Measurements from ENCODE around the gene SNAP29. TPM values are rescaled to one million over a fixed set of nuclear protein-coding genes. Genes with fewer than 3 reads are reported as not detected.
"Not testable (repeated sequence)": the region's sequence is repeated elsewhere in the genome, so short reads cannot be mapped to it uniquely, and the experiment has no call there.

SNAP29 gene
- total and polyA plus RNA-seq, 7 donors: 19.1 to 46.3 (median 27.6) TPM

- Histone ChIP-seq H3K4me3 (no peak overlapping the region), H3K27ac (no peak overlapping the region), H3K9me3 (no peaks in the 10 kb centered on the region), H3K36me3 (ENCODE audit: insufficient read depth in 1 of 2, low read depth in 1 of 2) (peaks cover 3 to 77% of the 10 kb centered on the region in 2 donors), H3K4me1 (no peaks in the 10 kb centered on the region), H3K27me3 (ENCODE audit: insufficient read depth in 3 of 3, low read length in 2 of 3) (no peaks in the 10 kb centered on the region)
- WGBS, 3 donors: 76 to 81% (median 81%) methylated on average over 5 of the region's 5 CpGs
- intact Hi-C loops (cut with DNase I): loop anchor here (5.0 to 10.0 kb wide), 3 partner anchors 70 to 187 kb away; partner anchors contain the start of gene LZTR1 (in 2 of the 2)
- ATAC-seq (no peak), DNase-seq (no peak)
- TF ChIP-seq CTCF (IDR thresholded peaks at IDR 0.05): no peak
Measured at GRCh38 chr22:20887375-20887774, 28.6 kb downstream of the SNAP29 start.

- H3K9me3 ChIP-seq: no peaks in the 10 kb centered on the region
- no peak for TF ChIP-seq CTCF (IDR thresholded peaks at IDR 0.05)
- H3K27me3 ChIP-seq (ENCODE audit: insufficient read depth in 3 of 3, low read length in 2 of 3): no peaks in the 10 kb centered on the region
- no peak for ATAC-seq
- no peaks in the 10 kb centered on the region for H3K4me1 ChIP-seq
- DNase-seq: no peak
- intact Hi-C loops (cut with DNase I): loop anchor here (5.0 to 10.0 kb wide), 3 partner anchors 68 to 186 kb away; partner anchors contain the start of gene LZTR1 (in 2 of the 2)
- no peak overlapping the region for H3K4me3 ChIP-seq
- no peak overlapping the region for H3K27ac ChIP-seq
- WGBS, 3 donors: 88 to 94% (median 91%) methylated on average over 6 of the region's 6 CpGs
- H3K36me3 ChIP-seq (ENCODE audit: insufficient read depth in 1 of 2, low read depth in 1 of 2): peaks cover 3 to 59% of the 10 kb centered on the region in 2 donors
Measured at GRCh38 chr22:20889025-20889704, 30.4 kb downstream of the SNAP29 start.

GRCh38 chr22:20889904-20890540 is 31.2 kb downstream of the SNAP29 start:
- ATAC-seq (no peak), DNase-seq (no peak)
- intact Hi-C loops (cut with DNase I): loop anchor here (5.0 to 10.0 kb wide), 3 partner anchors 67 to 185 kb away; partner anchors contain the start of gene LZTR1 (in 2 of the 2)
- H3K27ac ChIP-seq: no peak overlapping the region
- TF ChIP-seq CTCF (IDR thresholded peaks at IDR 0.05): no peak
- H3K4me1 ChIP-seq: no peaks in the 10 kb centered on the region
- no peaks in the 10 kb centered on the region for H3K9me3 ChIP-seq
- H3K27me3 ChIP-seq (ENCODE audit: insufficient read depth in 3 of 3, low read length in 2 of 3): no peaks in the 10 kb centered on the region
- WGBS, 3 donors: 87 to 90% (median 89%) methylated on average over 13 of the region's 13 CpGs
- H3K36me3 ChIP-seq (ENCODE audit: insufficient read depth in 1 of 2, low read depth in 1 of 2): peaks cover 3 to 50% of the 10 kb centered on the region in 2 donors
- H3K4me3 ChIP-seq: no peak overlapping the region

GRCh38 chr22:20890975-20891374 is 32.2 kb downstream of the SNAP29 start:
- intact Hi-C loops (cut with DNase I): no loop called here
- no peak for DNase-seq

GRCh38 chr22:20897737-20898136 is 38.9 kb downstream of the SNAP29 start:
- H3K9me3 ChIP-seq: not testable (repeated sequence)

More at GRCh38 chr22:20890975-20891374, 32.2 kb downstream of the SNAP29 start:
- no peak for ATAC-seq
- peaks cover 3 to 43% of the 10 kb centered on the region in 2 donors for H3K36me3 ChIP-seq (ENCODE audit: insufficient read depth in 1 of 2, low read depth in 1 of 2)
- no peaks in the 10 kb centered on the region for H3K9me3 ChIP-seq
- WGBS, 3 donors: 93 to 97% (median 96%) methylated on average over 6 of the region's 6 CpGs
- H3K4me3 ChIP-seq: no peak overlapping the region
- TF ChIP-seq CTCF (IDR thresholded peaks at IDR 0.05): no peak
- H3K27me3 ChIP-seq (ENCODE audit: insufficient read depth in 3 of 3, low read length in 2 of 3): no peaks in the 10 kb centered on the region
- no peak overlapping the region for H3K27ac ChIP-seq
- no peaks in the 10 kb centered on the region for H3K4me1 ChIP-seq

More at GRCh38 chr22:20897737-20898136, 38.9 kb downstream of the SNAP29 start:
- H3K36me3 ChIP-seq (ENCODE audit: insufficient read depth in 1 of 2, low read depth in 1 of 2); DNase-seq; H3K27me3 ChIP-seq (ENCODE audit: insufficient read depth in 3 of 3, low read length in 2 of 3); H3K4me1 ChIP-seq; H3K27ac ChIP-seq; intact Hi-C loops (cut with DNase I); ATAC-seq; H3K4me3 ChIP-seq: not testable (repeated sequence)
- WGBS, 3 donors: 88 to 96% (median 91%) methylated on average over 6 to 7 of the region's 7 CpGs

Data from psoas muscle (tissue), 8 donors.